Stomach smooth muscle (tissue), 2 donors: ENCODE results near the gene APOL1.
"Not testable (repeated sequence)": the region's sequence is repeated elsewhere in the genome, so short reads cannot be mapped to it uniquely, and the experiment has no call there.

Source experiments
- H3K27ac ChIP-seq: one replicate; pipeline ENCODE4 v1.7.0; 2013; ENCODE audit warnings: mild to moderate bottlenecking, low read length, inconsistent platforms
- H3K27me3 ChIP-seq, 2 donors: one replicate each; pipeline ENCODE4 v1.7.0; 2013; ENCODE audit warnings: low read length in 2 of 2; ENCODE audit not compliant: insufficient read depth in 2 of 2, control insufficient read depth in 1 of 2
- H3K36me3 ChIP-seq, 2 donors: one replicate each; pipeline ENCODE4 v1.7.0; 2013; ENCODE audit warnings: low read length in 2 of 2; ENCODE audit not compliant: control insufficient read depth in 2 of 2, insufficient read depth in 2 of 2
- H3K4me1 ChIP-seq: one replicate; pipeline ENCODE4 v1.7.0; 2013; ENCODE audit warnings: low read length; ENCODE audit not compliant: control insufficient read depth, insufficient read depth
- H3K4me3 ChIP-seq, 2 donors: one replicate each; pipeline ENCODE4 v1.7.0; 2013; ENCODE audit warnings: low read length in 2 of 2
- H3K9ac ChIP-seq, 2 donors: one replicate each; pipeline ENCODE4 v1.7.0; 2013; ENCODE audit warnings: low read length in 2 of 2, mild to moderate bottlenecking in 1 of 2
- H3K9me3 ChIP-seq, 2 donors: one replicate each; pipeline ENCODE4 v1.7.0; 2013; ENCODE audit warnings: low read length in 2 of 2; ENCODE audit not compliant: control insufficient read depth in 2 of 2
- donor health status: healthy.
- donor health status: Pancreatic carcinoma.

The APOL1 gene

GRCh38 chr22:36245805-36246356, 7.1 kb upstream of the APOL1 start:
- Histone ChIP-seq H3K27ac (peak overlapping the region; percentile 31), H3K36me3 (no peaks in the 10 kb centered on the region), H3K4me3 (no peak overlapping the region), H3K9ac (no peak overlapping the region), H3K9me3 (no peaks in the 10 kb centered on the region), H3K27me3 (no peaks in the 10 kb centered on the region), H3K4me1 (peaks cover 21% of the 10 kb centered on the region)

DNA sequence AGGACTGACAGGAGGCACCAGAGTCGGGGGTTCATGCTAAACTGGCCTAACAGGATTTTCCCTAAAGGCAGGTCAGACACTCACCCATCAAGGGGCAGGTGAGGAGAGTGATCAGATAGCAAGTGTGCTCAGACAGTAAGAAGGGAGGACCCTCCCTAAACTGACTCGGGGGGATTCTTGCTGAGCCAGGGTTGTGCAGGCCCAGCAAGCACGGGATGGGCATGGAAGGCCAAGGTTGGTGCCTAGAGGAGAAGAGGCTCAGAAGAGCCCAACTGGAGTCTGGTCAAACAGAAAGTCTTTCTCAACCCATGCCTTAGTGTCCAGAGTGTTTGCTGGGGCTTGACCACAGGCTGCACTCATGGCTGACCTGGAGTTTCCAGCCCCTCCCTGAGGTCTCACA, 6.2 kb upstream of the APOL1 start:
- Histone ChIP-seq H3K9me3 (no peaks in the 10 kb centered on the region), H3K4me1 (peaks cover 21% of the 10 kb centered on the region), H3K27ac (no peak overlapping the region), H3K27me3 (no peaks in the 10 kb centered on the region), H3K9ac (no peak overlapping the region), H3K4me3 (no peak overlapping the region), H3K36me3 (no peaks in the 10 kb centered on the region)

GRCh38 chr22:36247955-36248354, 5.0 kb upstream of the APOL1 start:
- Histone ChIP-seq H3K4me3 (no peak overlapping the region), H3K36me3 (no peaks in the 10 kb centered on the region), H3K9ac (no peak overlapping the region), H3K27me3 (no peaks in the 10 kb centered on the region), H3K9me3 (no peaks in the 10 kb centered on the region), H3K27ac (no peak overlapping the region), H3K4me1 (peaks cover 26% of the 10 kb centered on the region)

- no peaks in the 10 kb centered on the region for H3K9me3 ChIP-seq
- peaks cover 27% of the 10 kb centered on the region for H3K4me1 ChIP-seq
- no peak overlapping the region for H3K4me3 ChIP-seq
- H3K27ac ChIP-seq = no peak overlapping the region
- no peaks in the 10 kb centered on the region for H3K36me3 ChIP-seq
- no peak overlapping the region for H3K9ac ChIP-seq
- H3K27me3 ChIP-seq = no peaks in the 10 kb centered on the region
Observed at GRCh38 chr22:36249160-36249559, 3.8 kb upstream of the APOL1 start.

GRCh38 chr22:36250292-36250960, 2.5 kb upstream of the APOL1 start:
- H3K36me3 ChIP-seq, H3K9ac ChIP-seq, H3K9me3 ChIP-seq, H3K4me3 ChIP-seq, H3K27me3 ChIP-seq, H3K27ac ChIP-seq: not testable (repeated sequence)
- H3K4me1 ChIP-seq = peaks cover 29% of the 10 kb centered on the region

GRCh38 chr22:36251979-36252608, 839 bp upstream of the APOL1 start:
- not testable (repeated sequence) for H3K9ac ChIP-seq, H3K27me3 ChIP-seq, H3K36me3 ChIP-seq, H3K9me3 ChIP-seq, H3K27ac ChIP-seq
- Histone ChIP-seq H3K4me1 (peaks cover 29% of the 10 kb centered on the region), H3K4me3 (peak overlapping the region in 1 of 2 donors; percentile 81)

DNA sequence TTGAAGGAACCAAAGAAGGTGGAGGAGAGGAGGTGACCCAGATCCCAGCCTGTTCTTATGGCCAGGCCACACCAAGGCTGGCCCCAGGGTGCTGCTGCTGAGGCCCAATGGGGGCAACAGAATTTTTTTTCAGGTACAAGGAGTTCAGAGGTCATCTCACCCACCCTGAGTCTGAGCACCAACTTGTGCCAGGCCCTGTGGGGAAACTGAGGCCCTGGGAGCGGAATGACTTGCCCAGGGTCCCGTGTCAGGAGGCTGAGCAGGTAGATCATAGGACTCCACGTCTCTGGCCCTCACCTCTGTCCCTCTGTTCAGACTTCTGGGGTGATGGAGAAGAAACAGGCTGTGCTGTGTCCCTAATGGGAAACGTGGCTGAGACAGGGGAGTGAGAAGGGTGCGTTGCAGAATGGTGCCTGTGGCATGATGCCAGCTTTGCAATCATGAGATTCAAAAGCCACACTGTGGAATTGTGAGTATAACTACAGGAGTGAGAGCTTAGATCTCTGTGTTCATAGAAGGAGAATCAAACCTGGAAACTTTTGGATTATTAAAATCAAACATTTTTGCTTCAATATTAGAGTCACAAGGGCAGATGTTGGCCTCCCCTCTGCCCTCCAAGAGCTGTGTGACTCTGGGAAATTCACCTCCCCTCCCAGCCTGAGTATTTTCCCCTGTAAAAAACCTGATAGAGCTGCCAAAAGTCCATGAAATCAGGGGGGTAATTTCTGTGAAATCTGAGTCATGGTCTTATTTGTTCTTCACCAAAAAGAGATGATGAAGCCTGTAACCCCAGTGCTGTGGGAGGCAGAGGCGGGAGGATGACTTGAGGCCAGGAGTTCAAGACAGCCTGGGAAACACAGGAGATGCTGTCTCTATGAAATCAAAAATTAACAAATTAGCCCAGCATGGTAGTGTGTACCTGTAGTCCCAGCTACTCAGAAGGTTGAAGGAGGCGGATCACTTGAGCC, 874 bp downstream of the APOL1 start:
- peak overlapping the region; percentile 84 for H3K27ac ChIP-seq

DNA sequence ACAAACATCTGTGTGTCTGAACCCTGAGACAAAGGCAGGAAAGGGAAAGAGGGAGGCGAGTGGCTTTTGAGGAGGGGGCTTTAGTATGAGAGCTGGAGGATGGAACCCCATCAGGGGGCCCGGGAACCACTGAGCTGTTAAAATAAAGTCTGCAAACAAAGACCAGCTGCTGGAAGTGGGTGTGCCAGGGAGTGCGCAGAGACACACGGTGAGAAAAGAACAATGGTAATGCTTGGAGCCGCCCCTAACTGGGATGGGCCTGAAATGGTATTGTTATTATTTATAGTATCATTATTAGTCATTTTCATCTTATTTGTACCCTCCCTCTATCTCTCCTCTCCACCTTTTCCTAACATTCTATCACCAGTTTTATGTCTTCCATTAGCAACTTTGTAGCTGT, 2.6 kb downstream of the APOL1 start:
- H3K36me3 ChIP-seq, H3K9me3 ChIP-seq, H3K27me3 ChIP-seq: not testable (repeated sequence)
- peak overlapping the region; percentile 63 to 65 for H3K4me3 ChIP-seq
- peak overlapping the region; percentile 64 for H3K27ac ChIP-seq
- peaks cover 45% of the 10 kb centered on the region for H3K4me1 ChIP-seq
- H3K9ac ChIP-seq = peak overlapping the region in 1 of 2 donors; percentile 55

More for the DNA sequence above, 874 bp downstream of the APOL1 start:
- peak overlapping the region; percentile 65 to 84 for H3K9ac ChIP-seq
- H3K27me3 ChIP-seq = no peaks in the 10 kb centered on the region
- peaks cover 0 to 4% of the 10 kb centered on the region in 2 donors for H3K36me3 ChIP-seq
- H3K4me1 ChIP-seq = peaks cover 37% of the 10 kb centered on the region
- H3K9me3 ChIP-seq = no peaks in the 10 kb centered on the region
- H3K4me3 ChIP-seq = peak overlapping the region; percentile 76 to 81

GRCh38 chr22:36256478-36256877, 3.5 kb downstream of the APOL1 start:
- Histone ChIP-seq H3K9ac (no peak overlapping the region), H3K4me3 (no peak overlapping the region), H3K36me3 (peaks cover 3 to 9% of the 10 kb centered on the region in 2 donors), H3K27me3 (no peaks in the 10 kb centered on the region), H3K4me1 (peaks cover 45% of the 10 kb centered on the region), H3K9me3 (no peaks in the 10 kb centered on the region), H3K27ac (no peak overlapping the region)

DNA sequence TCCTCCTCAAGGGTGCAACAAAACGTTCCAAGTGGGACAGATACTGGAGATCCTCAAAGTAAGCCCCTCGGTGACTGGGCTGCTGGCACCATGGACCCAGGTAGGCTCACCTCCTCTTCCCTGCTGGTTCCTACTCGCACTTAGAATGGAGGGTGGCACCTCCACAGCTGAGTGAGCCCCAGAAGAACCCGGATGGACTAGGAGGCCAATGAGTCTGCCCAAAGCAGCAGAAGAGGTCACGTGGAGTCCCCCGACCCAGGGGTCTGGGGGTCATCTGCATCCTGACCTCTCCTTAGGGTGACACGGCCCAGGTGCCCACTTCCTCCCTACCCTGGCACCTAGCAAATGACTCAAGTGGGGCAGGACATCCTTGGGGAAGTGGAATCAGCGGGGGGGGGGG, 4.4 kb downstream of the APOL1 start:
- Histone ChIP-seq H3K27me3 (no peaks in the 10 kb centered on the region), H3K27ac (no peak overlapping the region), H3K4me3 (no peak overlapping the region), H3K4me1 (peaks cover 45% of the 10 kb centered on the region), H3K9me3 (no peaks in the 10 kb centered on the region), H3K9ac (no peak overlapping the region), H3K36me3 (peaks cover 7 to 9% of the 10 kb centered on the region in 2 donors)
